Keratinocyte (primary cell): ENCODE data around the gene FAM114A1. TPM values are rescaled to one million over a fixed set of nuclear protein-coding genes. Genes with fewer than 3 reads are reported as not detected.

ENCODE experiments used
- DNase-seq: peaks from one replicate; pipeline ENCODE4 v3.0.0-alpha.2; 2011; ENCODE audit warnings: low read depth, missing footprints, low spot score
- FAIRE-seq: peaks from 2 replicates; lab custom pipeline; 2011; peaks lifted over from hg19 to GRCh38; lab: Jason Lieb, UNC
- H2AFZ ChIP-seq: 2 replicates; pipeline ENCODE4 v1.6.0; 2012; ENCODE audit warnings: low read length, control low read depth, inconsistent platforms; ENCODE audit not compliant: control insufficient read depth
- H3K27ac ChIP-seq: 2 replicates; pipeline ENCODE4 v1.5.1; 2011; ENCODE audit warnings: low read length; ENCODE audit not compliant: control insufficient read depth, insufficient read depth
- H3K27me3 ChIP-seq: 3 replicates; pipeline ENCODE4 v1.6.0; 2011; ENCODE audit warnings: low read length; ENCODE audit not compliant: control insufficient read depth, insufficient read depth; ENCODE audit errors: extremely low read depth
- H3K36me3 ChIP-seq, 2 experiments: 2 replicates in 1 of 2; 3 replicates in 1 of 2; pipeline ENCODE4 v1.5.1; 2011; ENCODE audit warnings: low read length in 2 of 2, mild to moderate bottlenecking in 1 of 2; ENCODE audit not compliant: control insufficient read depth in 2 of 2, insufficient read depth in 2 of 2; ENCODE audit errors: extremely low read depth in 1 of 2
- H3K4me1 ChIP-seq: 3 replicates; pipeline ENCODE4 v1.5.1; 2011; ENCODE audit warnings: low read length; ENCODE audit not compliant: control insufficient read depth, insufficient read depth; ENCODE audit errors: extremely low read depth
- H3K4me2 ChIP-seq: 3 replicates; pipeline ENCODE4 v1.6.0; 2011; ENCODE audit warnings: low read depth, low read length; ENCODE audit not compliant: control insufficient read depth, insufficient read depth; ENCODE audit errors: extremely low read depth
- H3K4me3 ChIP-seq, 3 experiments: fragments of 200-600 bp in 1 of 3; sonication (generic) in 1 of 3; 2 replicates in 2 of 3; 3 replicates in 1 of 3; pipeline ENCODE4 v1.5.1; 2011 to 2016; ENCODE audit warnings: low read length in 3 of 3, mild to moderate bottlenecking in 3 of 3, control low read depth in 2 of 3, inconsistent platforms in 1 of 3, low read depth in 1 of 3, mixed read lengths in 1 of 3, mixed run types in 1 of 3, moderate library complexity in 1 of 3; ENCODE audit not compliant: control insufficient read depth in 2 of 3, insufficient read depth in 2 of 3; ENCODE audit errors: extremely low read depth in 1 of 3
- H3K79me2 ChIP-seq: 2 replicates; pipeline ENCODE4 v1.6.0; 2012; ENCODE audit warnings: low read length; ENCODE audit not compliant: control insufficient read depth, insufficient read depth
- H3K9ac ChIP-seq: 3 replicates; pipeline ENCODE4 v1.6.0; 2011; ENCODE audit warnings: low read length; ENCODE audit not compliant: control insufficient read depth, insufficient read depth; ENCODE audit errors: extremely low read depth
- H3K9me1 ChIP-seq: 3 replicates; pipeline ENCODE4 v1.6.0; 2011; ENCODE audit warnings: low read length; ENCODE audit not compliant: control insufficient read depth, insufficient read depth; ENCODE audit errors: extremely low read depth
- H3K9me3 ChIP-seq: 2 replicates; pipeline ENCODE4 v1.5.1; 2012; ENCODE audit warnings: low read depth, low read length; ENCODE audit not compliant: control insufficient read depth
- H4K20me1 ChIP-seq: 3 replicates; pipeline ENCODE4 v1.6.0; 2011; ENCODE audit warnings: low read length; ENCODE audit not compliant: control insufficient read depth, insufficient read depth; ENCODE audit errors: extremely low read depth
- EZH2 ChIP-seq: IDR thresholded peaks from one replicate; pipeline ENCODE4 v1.6.1; 2012; ENCODE audit warnings: inconsistent platforms, mild to moderate bottlenecking, low read length, moderate library complexity
- dilution Hi-C: fragments of 300-500 bp; cut with MboI; formaldehyde crosslinking; loops from one replicate; pipeline ENCODE4 v1.7.0; 2020; ENCODE audit warnings: low sequenced_read_pairs; ENCODE audit not compliant: extremely low pct_ligation_motif_present
- polyA plus RNA-seq, 5 experiments: library from polyadenylated mRNA; depleted of rRNA in 3 of 5; stranded (reverse) in 3 of 5; stranded (forward) in 1 of 5; unstranded in 1 of 5; fragments of >200 nt; gene quantifications; 1 replicate in 1 of 5; 2 replicates in 3 of 5; 3 replicates in 1 of 5; pipeline versions ENCODE4 v1.2.1 to v1.2.3, GENCODE V29; 2011 to 2012; ENCODE audit warnings: missing spikeins in 2 of 5, low read depth in 1 of 5, low replicate concordance in 1 of 5
- small RNA-seq, 3 experiments: library from RNA; depleted of rRNA; stranded (forward); fragments of <200 nt; gene quantifications; one replicate each; pipeline ENCODE3, GENCODE V24; 2012; ENCODE audit warnings: low read depth in 3 of 3, low replicate concordance in 1 of 3; ENCODE audit not compliant: insufficient read length in 3 of 3
- TF ChIP-seq, protein P1 (sequence below), 3 experiments: IDR thresholded peaks in 1 of 3; conservative IDR thresholded peaks in 1 of 3; optimal IDR thresholded peaks in 1 of 3; 2 replicates in 2 of 3; 3 replicates in 1 of 3; pipeline versions ENCODE3 to v1.5.1; 2011; ENCODE audit warnings: low read length in 3 of 3, mild to moderate bottlenecking in 3 of 3, moderate library complexity in 2 of 3, control low read depth in 1 of 3, inconsistent platforms in 1 of 3; ENCODE audit not compliant: insufficient read depth in 2 of 3; ENCODE audit errors: extremely low read depth in 1 of 3

Gene FAM114A1
- polyA plus RNA-seq, 1 donor (not counting 4 experiments of a cell fraction or from before 2014, with no cell fraction given): 47.2 TPM

DNA sequence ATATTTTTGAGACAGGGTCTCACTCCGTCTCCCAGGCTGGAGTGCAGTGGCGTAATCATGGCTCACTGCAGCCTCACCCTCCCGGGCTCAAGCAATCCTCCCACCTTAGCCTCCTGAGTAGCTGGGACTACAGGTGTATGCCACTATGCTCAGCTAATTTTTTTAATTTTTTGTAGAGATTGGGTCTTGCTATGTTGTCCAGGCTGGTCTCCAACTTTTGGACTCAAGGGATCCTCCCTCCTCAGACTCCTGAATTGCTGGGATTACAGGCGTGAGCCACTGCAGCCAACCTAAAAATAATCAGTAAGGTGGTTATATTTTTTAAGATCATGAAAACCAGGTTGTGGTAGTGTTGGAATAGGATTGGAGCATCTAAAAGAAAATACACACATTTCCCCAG lies 126.5 kb downstream of the FAM114A1 start:
- dilution Hi-C loops: no loop called here
- H3K27me3 ChIP-seq: no peaks in the 10 kb centered on the region
- FAIRE-seq: no peak
- H4K20me1 ChIP-seq: no peaks in the 10 kb centered on the region
- H3K4me3 ChIP-seq: no peak overlapping the region
- DNase-seq: no peak
- H2AFZ ChIP-seq: no peak overlapping the region
- no peaks in the 10 kb centered on the region for H3K79me2 ChIP-seq
- H3K4me2 ChIP-seq: no peak overlapping the region
- no peaks in the 10 kb centered on the region for H3K36me3 ChIP-seq
- H3K9me1 ChIP-seq: no peaks in the 10 kb centered on the region
- H3K9me3 ChIP-seq: no peaks in the 10 kb centered on the region
- no peaks in the 10 kb centered on the region for H3K4me1 ChIP-seq
- TF ChIP-seq EZH2: no peak
- TF ChIP-seq, protein P1, sequence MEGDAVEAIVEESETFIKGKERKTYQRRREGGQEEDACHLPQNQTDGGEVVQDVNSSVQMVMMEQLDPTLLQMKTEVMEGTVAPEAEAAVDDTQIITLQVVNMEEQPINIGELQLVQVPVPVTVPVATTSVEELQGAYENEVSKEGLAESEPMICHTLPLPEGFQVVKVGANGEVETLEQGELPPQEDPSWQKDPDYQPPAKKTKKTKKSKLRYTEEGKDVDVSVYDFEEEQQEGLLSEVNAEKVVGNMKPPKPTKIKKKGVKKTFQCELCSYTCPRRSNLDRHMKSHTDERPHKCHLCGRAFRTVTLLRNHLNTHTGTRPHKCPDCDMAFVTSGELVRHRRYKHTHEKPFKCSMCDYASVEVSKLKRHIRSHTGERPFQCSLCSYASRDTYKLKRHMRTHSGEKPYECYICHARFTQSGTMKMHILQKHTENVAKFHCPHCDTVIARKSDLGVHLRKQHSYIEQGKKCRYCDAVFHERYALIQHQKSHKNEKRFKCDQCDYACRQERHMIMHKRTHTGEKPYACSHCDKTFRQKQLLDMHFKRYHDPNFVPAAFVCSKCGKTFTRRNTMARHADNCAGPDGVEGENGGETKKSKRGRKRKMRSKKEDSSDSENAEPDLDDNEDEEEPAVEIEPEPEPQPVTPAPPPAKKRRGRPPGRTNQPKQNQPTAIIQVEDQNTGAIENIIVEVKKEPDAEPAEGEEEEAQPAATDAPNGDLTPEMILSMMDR (optimal IDR thresholded peaks at IDR 0.05 in 1 of 3, IDR thresholded peaks at IDR 0.05 in 1 of 3, conservative IDR thresholded peaks at IDR 0.05 in 1 of 3; ENCODE audit: extremely low read depth in 1 of 3, insufficient read depth in 2 of 3, low read length in 3 of 3): no peak
- no peak overlapping the region for H3K9ac ChIP-seq
- H3K27ac ChIP-seq: no peak overlapping the region

Small RNA genes within 50 kb of the gene (small RNA-seq; reads per million reads assigned to genes)
- gene MIR574: 1.8 to 17.7 (median 5.4) reads per million in 3 experiments

Other genes with a start within 250 kb of the FAM114A1 start
- gene KLF3, start 203.6 kb upstream of the FAM114A1 start, polyA plus RNA-seq: 22.2 to 39.9 TPM (median 25.5 TPM) in 3 replicates
- gene TLR10, start 84.8 kb upstream of the FAM114A1 start, polyA plus RNA-seq: 0.01 to 0.23 TPM (median 0.05 TPM) in 3 replicates
- 0.42 to 1.6 TPM (median 0.73 TPM) in 3 replicates for gene TLR1, start 63.0 kb upstream of the FAM114A1 start, polyA plus RNA-seq
- 0.88 to 1.4 TPM (median 1.3 TPM) in 3 replicates for gene TLR6, start 11.0 kb upstream of the FAM114A1 start, polyA plus RNA-seq
- 0.15 to 0.68 TPM (median 0.19 TPM) in 3 replicates for gene TMEM156, start 164.6 kb downstream of the FAM114A1 start, polyA plus RNA-seq
- gene KLHL5, start 194.4 kb downstream of the FAM114A1 start, polyA plus RNA-seq: 17.9 to 32.1 TPM (median 25.4 TPM) in 3 replicates